ENCODE measurements around the gene RNF2.
"Not testable (repeated sequence)": the region's sequence is repeated elsewhere in the genome, so short reads cannot be mapped to it uniquely, and the experiment has no call there.

The RNF2 gene

DNA sequence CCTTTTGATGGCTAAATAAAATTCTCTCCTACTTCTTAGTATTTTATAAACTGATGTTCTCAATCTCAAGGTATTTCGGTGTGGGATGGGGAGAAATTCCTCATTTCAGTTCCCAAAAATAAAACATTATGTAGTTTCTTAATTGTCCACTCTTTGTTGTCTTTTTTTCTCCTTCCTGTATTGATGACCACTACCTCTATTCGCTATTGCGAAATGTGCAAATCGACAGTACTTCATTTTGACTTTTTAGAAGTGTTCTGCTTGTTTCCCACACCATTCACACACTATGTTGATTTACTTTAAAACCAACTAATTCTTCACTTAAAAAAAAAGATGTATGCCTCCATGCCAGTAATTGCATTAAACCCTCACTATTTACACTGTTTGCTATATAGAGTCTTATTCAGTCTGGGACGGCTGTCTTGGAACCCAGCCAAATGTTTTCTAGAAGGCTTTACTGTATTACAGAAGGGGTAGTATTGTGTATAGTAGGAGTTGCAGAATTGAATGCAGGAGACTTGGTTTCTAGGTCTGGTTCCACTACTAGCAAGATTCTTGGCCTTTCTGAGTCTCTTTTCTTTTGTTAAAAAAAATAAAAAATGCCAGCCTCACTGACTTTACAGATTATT lies 5.6 kb downstream of the RNF2 start:
- no peak for DNase-seq (ENCODE audit: low read depth)

DNA sequence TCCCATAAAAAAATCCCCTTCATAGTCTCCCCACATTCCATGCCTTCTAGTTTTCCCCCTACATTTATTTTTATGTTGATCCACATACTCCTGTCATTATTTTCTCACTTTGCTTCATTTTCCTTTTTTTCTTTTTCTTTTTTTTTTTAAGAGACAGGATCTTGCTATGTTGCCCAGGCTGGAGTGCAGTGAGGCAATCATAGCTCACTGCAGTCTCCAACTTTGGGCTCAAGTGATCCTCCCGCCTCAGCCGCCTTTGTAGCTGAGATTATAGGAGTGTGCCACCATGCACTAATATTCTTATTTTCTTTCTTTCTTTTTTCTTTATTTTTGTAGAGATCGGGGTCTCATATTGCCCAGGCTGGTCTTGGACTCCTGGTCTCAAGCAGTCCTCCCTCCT lies 7.8 kb downstream of the RNF2 start:
- no peak for DNase-seq (ENCODE audit: low read depth)

DNA sequence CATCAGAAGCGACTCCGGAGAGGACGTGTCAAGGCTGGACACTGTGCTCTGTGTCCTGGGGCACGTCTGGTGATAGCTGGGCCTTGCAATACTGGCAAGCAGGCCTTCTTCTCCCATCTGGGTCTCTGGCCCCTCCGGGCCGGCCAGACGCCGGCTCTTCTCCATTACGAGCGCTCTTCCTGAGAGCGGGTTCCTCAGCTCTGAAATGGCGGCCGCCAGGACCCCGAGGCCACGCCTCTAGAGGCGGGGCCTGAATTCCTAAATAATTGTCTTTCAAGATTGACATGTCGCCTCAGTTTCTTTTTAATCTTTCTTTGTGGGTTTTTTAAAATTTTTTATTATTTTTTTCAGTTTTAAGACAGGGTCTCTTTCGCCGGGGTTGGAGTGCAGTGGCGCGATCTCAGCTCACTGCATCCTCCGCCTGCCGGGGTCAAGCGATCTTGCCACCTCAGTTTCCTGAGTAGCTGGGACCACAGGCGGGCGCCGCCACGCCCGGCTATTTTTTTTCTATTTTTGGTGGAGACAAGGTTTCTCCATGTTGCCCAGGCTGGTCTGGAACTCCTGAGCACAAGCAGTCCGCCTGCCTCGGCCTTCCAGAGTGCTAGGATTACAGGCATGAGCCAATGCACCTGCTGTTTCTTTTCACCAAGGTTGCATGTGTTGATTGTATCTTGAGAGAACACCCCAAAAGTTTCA lies 9.2 kb downstream of the RNF2 start:
- no peak for DNase-seq (ENCODE audit: low read depth)

DNA sequence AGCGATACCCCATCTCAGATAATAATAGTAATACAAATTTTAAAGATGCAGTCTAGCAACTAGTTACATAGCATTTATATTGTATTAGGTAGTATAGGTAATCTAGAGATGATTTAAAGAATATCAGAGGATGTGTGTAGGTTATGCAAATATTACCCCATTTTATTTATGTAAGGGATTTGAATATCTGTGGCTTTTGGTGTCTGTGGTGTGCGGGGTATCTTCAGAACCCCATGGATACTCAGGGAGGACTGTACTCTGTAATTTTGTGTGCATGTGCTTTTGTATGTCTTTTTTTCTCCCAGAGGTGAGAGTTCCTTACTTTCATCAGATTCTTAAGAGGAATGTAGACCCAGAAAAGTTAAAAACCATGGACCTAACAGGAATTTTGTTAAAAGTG lies 12.8 kb downstream of the RNF2 start:
- DNase-seq (ENCODE audit: low read depth): no peak

- DNase-seq (ENCODE audit: low read depth): no peak
Measured at GRCh38 chr1:185058876-185059275, 13.5 kb downstream of the RNF2 start.

DNA sequence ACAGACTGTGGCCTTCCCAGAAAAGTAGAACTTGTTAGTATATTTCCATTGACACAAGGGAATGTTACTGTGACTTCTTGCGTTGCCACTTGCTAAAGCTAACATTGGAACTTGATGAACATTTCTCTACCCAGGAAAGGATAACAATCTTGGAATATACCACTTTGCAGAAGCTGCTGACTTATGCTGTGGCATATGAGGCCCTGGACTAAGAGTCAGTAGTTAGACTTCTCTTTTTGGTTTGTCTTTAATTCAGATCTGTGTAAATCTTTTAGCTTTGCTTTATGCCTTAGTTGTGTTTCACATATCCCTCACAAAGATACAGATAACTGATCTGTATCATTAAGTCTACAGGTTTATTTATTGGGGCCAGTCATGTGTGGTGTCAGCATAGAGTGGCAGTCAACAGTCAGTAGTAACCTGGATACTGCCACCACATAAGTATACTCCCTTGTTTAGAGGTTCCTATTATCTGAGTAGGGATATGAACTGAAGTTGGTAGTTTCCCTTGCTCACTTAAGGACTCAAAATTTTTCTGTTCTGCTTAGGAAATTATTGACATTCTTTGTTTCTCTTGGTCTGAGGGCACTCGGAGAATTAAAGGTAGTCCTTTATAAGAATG lies 14.7 kb downstream of the RNF2 start:
- no peak for DNase-seq (ENCODE audit: low read depth)

DNA sequence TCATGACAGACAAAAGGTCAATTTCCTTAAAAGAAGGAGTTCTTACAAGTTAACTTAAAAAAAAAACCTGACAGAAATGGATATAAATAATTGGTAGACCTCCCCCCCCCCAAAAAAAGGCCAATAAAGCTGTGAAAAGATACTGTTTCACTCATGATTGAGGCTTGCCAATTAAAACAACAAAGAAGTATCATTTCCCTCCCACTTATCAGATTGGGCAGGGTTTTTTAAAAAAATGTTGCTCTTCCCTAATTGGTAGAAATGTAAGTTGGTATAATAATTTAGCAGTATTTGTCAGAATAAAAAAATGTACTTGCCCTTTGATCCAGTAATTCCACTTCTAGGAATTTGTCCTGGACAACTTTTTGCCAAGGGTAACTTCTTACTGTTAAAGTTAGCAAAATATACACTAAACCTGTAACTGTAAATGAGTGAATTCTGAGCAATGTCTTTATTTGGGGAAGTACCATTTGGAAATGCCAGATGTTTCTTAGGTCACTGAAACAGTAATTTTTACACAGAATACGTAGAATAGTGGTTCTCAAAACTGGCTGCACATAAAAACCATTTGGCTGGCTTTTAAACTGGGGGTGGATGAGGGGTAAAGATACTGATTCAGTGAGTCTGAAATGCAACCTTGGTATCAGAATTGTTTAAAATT lies 17.5 kb downstream of the RNF2 start:
- DNase-seq (ENCODE audit: low read depth): no peak

- no peak for DNase-seq (ENCODE audit: low read depth)
Measured at GRCh38 chr1:185063719-185064118, 18.4 kb downstream of the RNF2 start.

GRCh38 chr1:185065006-185065405 lies 19.6 kb downstream of the RNF2 start:
- not testable (repeated sequence) for DNase-seq (ENCODE audit: low read depth)

DNA sequence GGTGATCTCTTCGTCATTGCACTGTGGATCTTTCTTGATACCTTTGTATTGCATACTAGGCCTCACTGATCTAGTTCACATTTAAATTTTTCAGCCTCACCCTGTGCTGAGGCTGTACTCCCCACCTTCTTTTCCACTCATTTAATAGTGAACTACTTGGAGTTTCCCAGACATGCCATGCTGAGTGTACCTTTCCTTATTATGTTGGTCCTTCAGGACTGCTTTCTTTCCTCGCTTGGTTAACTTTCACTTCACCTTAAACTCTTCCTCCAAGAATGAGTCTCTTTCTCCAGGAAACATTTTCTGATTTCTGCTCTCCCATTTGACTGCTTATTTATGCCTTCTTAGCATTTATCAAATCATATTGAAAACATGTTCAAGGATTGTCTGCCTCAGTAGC lies 20.8 kb downstream of the RNF2 start:
- no peak for DNase-seq (ENCODE audit: low read depth)

DNA sequence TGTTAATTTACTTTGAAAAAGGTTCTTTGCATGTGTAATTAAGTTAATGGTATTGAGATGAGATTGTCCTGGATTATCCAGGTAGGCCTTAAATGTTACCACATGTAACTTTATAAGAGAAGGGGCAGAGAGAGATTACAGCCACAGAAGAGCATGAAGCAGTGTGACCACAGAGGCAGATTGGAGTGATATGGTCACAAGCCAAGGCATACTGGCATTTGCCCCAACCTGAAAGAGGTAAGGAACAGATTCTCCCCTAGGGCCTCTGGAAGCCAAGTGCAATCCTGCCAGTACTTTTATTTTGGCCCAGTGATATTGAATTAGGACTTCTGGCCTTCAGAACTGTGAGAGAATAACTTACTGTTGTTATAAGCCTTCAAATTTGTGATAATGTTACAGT lies 23.0 kb downstream of the RNF2 start:
- DNase-seq (ENCODE audit: low read depth): no peak

DNA sequence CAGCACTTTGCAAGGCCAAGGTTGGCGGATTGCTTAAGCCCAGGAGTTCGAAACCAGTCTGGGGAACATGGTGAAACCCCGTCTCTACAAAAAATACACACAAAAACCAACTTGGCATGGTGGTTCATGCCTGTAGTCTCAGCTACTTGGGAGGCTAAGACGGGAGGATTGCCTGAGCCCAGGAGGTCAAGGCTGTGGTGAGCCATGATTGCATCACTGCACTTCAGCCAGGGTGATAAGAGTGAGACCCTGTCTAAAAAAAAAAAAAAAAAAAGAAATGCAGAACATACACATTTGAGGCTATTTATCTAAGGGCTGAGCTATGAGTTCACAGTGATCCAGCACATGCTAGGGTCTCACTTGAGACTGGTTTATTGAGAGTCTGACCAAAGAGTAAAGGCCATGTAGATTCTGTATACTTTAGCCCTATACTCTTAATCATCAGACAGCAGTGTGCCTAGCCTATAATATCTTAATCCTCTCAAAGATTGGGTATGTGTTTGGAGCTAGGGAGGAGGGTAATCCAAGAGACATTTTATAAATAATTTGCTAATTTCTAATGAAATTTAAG lies 23.9 kb downstream of the RNF2 start:
- DNase-seq (ENCODE audit: low read depth): no peak

GRCh38 chr1:185070051-185070450 lies 24.7 kb downstream of the RNF2 start:
- DNase-seq (ENCODE audit: low read depth): no peak

- no peak for DNase-seq (ENCODE audit: low read depth)
Measured at GRCh38 chr1:185073725-185074124, 28.4 kb downstream of the RNF2 start.

DNA sequence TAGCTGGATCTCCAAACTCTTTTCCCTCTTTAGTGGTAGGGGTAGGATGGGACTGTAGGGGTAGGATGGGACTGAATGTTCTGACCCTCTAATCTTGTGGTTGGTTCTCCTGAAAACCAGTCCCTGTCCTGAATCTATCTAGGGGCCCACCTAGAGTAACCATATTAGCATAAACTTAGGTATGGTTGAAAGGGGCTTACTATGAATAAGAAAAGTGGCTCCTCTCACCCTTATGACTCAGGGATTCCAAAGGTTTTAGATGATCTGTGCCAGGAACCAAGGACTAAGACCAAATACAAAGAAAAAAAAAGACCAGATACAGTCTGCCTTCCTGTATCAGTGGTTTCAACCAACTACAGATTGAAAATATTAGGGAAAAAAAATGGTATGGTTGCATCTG lies 28.9 kb downstream of the RNF2 start:
- DNase-seq (ENCODE audit: low read depth): no peak

- DNase-seq (ENCODE audit: low read depth): no peak
Measured at GRCh38 chr1:185075476-185075875, 30.1 kb downstream of the RNF2 start.

GRCh38 chr1:185077374-185077773 lies 32.0 kb downstream of the RNF2 start:
- DNase-seq (ENCODE audit: low read depth): no peak

GRCh38 chr1:185080422-185080821 lies 35.1 kb downstream of the RNF2 start:
- DNase-seq (ENCODE audit: low read depth): no peak

DNA sequence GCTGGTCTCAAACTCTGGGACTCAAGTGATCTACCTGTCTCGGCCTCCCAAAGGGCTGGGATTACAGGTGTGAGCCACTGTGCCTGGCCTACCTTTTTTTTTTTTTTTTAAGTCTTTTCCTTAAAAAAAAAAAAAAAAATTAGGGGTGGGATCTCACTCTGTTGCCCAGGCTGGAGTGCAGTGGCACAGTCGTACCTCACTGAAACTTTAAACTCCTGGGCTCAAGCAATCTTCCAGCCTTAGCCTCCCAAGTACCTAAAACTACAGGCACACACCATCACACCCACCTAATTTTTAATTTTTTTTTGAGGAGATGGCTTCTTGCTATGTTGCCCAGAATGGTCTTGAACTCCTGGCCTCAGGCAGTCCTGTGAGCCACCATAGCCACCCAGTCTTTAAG lies 38.5 kb downstream of the RNF2 start:
- no peak for DNase-seq (ENCODE audit: low read depth)

DNA sequence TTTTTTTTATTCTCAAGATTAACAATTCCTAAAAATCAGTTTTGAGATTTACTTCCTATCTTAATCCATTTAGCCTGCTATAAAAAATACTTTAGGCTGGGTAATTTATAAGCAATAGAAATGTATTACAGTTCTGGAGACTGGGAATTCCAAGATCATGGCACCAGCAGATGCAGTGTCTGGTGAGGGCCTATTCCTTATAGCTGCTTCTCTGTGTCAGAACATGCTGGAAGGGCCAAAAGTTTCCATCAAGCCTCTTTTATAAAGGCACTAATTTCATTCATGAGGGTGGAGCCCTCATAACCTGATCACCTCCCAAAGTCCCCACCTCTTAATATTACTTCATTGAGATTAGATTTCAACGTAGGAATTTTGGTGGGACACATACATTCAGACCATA lies 41.7 kb downstream of the RNF2 start:
- DNase-seq (ENCODE audit: low read depth): no peak

DNA sequence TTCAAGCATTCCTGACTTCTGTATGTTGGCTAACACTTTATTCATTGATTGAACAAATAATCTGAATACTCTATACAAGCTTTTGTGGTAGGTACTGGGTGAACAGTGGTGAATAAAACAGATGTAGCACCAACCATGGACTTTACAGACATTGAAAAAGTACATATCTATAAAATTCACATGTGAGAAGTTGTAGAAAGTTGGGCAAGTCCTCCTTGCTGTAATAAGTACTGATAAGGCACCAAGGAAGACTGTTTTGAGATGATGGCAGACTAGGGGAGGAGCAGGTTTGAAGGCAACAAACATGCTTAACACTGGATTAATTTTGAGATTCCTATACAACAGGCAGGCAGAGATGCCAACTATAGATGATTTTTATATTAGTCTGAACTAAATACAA lies 42.4 kb downstream of the RNF2 start:
- DNase-seq (ENCODE audit: low read depth): no peak

- no peak for DNase-seq (ENCODE audit: low read depth)
Measured at GRCh38 chr1:185091480-185091879, 46.1 kb downstream of the RNF2 start.

DNA sequence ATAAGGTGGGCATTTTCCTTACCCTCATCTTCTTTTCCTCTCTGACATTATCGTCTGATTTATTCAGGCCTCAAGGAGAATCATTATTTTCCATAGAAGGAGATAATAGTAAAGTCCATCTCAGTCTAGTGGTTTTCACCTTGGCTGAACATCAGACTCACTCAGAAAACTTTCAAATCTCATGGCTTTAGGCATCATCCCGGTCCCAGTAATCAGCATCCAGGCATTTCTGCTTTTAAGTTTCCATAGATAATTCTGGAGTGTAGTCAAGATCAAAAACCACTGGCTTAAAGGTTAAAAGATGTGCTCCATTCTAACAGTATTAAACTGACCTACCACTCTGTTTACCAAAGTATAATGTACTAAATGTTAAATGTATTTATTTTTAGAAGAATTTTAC lies 49.4 kb downstream of the RNF2 start:
- no peak for DNase-seq (ENCODE audit: low read depth)
